ENCODE measurements around the gene ADCY2.

ADCY2 gene

DNA sequence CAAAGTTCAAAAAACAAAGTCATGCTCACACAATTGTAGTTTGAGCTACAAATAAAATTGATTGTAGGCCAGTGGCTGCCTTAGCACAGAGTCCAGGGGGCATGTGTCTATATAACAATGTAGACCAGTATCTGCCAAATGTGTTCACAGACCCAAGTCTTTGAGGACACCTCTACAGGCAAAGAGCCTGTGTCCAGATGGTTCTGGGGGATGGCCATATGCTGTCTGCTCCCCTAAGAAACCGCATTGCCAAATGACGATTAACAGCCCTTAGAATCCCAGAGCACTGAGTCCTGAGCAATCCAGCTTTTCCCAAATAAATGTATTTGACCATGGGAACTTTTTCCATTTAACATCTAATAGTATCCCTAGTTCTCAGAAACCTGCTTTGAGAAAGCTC, 169.6 kb downstream of the ADCY2 start:
- Histone ChIP-seq H3K4me3 (replicated peaks; ENCODE audit: insufficient read depth, low read length) (no peak overlapping the region), H3K27ac (replicated peaks) (no peak overlapping the region), H3K27me3 (ENCODE audit: insufficient read depth, poor library complexity, severe bottlenecking) (peaks cover 2% of the 10 kb centered on the region)
- TF ChIP-seq GABPA (IDR thresholded peaks at IDR 0.05; ENCODE audit: low read depth) (no peak), POLR2AphosphoS5 (IDR thresholded peaks at IDR 0.05; ENCODE audit: low read depth) (no peak), SPI1 (IDR thresholded peaks at IDR 0.05; ENCODE audit: borderline replicate concordance, low read depth) (no peak)
- TF ChIP-seq, protein P1, sequence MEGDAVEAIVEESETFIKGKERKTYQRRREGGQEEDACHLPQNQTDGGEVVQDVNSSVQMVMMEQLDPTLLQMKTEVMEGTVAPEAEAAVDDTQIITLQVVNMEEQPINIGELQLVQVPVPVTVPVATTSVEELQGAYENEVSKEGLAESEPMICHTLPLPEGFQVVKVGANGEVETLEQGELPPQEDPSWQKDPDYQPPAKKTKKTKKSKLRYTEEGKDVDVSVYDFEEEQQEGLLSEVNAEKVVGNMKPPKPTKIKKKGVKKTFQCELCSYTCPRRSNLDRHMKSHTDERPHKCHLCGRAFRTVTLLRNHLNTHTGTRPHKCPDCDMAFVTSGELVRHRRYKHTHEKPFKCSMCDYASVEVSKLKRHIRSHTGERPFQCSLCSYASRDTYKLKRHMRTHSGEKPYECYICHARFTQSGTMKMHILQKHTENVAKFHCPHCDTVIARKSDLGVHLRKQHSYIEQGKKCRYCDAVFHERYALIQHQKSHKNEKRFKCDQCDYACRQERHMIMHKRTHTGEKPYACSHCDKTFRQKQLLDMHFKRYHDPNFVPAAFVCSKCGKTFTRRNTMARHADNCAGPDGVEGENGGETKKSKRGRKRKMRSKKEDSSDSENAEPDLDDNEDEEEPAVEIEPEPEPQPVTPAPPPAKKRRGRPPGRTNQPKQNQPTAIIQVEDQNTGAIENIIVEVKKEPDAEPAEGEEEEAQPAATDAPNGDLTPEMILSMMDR (IDR thresholded peaks at IDR 0.05; ENCODE audit: insufficient read depth, low read length), result no peak
- TF ChIP-seq, protein P2, sequence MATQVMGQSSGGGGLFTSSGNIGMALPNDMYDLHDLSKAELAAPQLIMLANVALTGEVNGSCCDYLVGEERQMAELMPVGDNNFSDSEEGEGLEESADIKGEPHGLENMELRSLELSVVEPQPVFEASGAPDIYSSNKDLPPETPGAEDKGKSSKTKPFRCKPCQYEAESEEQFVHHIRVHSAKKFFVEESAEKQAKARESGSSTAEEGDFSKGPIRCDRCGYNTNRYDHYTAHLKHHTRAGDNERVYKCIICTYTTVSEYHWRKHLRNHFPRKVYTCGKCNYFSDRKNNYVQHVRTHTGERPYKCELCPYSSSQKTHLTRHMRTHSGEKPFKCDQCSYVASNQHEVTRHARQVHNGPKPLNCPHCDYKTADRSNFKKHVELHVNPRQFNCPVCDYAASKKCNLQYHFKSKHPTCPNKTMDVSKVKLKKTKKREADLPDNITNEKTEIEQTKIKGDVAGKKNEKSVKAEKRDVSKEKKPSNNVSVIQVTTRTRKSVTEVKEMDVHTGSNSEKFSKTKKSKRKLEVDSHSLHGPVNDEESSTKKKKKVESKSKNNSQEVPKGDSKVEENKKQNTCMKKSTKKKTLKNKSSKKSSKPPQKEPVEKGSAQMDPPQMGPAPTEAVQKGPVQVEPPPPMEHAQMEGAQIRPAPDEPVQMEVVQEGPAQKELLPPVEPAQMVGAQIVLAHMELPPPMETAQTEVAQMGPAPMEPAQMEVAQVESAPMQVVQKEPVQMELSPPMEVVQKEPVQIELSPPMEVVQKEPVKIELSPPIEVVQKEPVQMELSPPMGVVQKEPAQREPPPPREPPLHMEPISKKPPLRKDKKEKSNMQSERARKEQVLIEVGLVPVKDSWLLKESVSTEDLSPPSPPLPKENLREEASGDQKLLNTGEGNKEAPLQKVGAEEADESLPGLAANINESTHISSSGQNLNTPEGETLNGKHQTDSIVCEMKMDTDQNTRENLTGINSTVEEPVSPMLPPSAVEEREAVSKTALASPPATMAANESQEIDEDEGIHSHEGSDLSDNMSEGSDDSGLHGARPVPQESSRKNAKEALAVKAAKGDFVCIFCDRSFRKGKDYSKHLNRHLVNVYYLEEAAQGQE (IDR thresholded peaks at IDR 0.05; ENCODE audit: insufficient replicate concordance, low read depth), result no peak
- DNase-seq (ENCODE audit: low read depth in 1 of 2, low spot score in 1 of 2), result no peak

DNA sequence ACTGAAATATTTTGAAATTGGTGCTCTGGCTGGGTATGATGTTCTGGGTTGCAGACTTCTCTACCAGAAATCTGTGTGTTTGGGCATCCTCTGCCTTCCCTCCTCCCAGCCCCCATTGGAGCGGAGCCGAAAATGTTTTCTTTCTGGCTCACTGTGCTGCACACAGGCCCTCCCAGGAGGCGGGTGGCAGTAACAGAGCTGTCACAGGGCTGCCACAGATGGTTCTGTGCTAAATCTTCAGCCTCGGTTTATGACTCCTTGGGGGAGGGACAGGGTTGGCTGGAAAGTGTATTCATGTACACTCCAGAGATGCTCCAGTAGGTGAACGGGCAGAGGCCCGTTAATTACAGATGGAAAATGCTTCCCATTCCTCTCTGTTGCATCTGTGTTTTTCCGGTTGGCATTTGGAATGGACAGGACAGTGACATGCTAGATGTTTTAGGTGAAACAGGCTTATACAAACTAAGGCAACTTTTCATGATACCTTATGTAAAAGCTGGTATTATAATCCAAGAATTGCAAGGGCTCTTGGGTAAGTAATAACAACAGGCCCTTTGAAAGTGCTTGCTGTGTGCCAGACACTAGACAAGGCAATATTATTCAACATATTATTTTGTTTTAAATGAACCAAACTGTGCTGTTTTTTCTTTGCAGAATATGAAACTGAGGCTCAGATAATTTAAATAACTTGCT, 180.2 kb downstream of the ADCY2 start:
- Histone ChIP-seq H3K27me3 (ENCODE audit: insufficient read depth, poor library complexity, severe bottlenecking) (no peaks in the 10 kb centered on the region), H3K4me3 (replicated peaks; ENCODE audit: insufficient read depth, low read length) (no peak overlapping the region), H3K27ac (replicated peaks) (no peak overlapping the region)
- DNase-seq (ENCODE audit: low read depth in 1 of 2, low spot score in 1 of 2), result no peak
- TF ChIP-seq POLR2AphosphoS5 (IDR thresholded peaks at IDR 0.05; ENCODE audit: low read depth) (no peak), SPI1 (IDR thresholded peaks at IDR 0.05; ENCODE audit: borderline replicate concordance, low read depth) (no peak), GABPA (IDR thresholded peaks at IDR 0.05; ENCODE audit: low read depth) (no peak)
- TF ChIP-seq, protein P2 (IDR thresholded peaks at IDR 0.05; ENCODE audit: insufficient replicate concordance, low read depth), result no peak
- TF ChIP-seq, protein P1 (IDR thresholded peaks at IDR 0.05; ENCODE audit: insufficient read depth, low read length), result no peak

DNA sequence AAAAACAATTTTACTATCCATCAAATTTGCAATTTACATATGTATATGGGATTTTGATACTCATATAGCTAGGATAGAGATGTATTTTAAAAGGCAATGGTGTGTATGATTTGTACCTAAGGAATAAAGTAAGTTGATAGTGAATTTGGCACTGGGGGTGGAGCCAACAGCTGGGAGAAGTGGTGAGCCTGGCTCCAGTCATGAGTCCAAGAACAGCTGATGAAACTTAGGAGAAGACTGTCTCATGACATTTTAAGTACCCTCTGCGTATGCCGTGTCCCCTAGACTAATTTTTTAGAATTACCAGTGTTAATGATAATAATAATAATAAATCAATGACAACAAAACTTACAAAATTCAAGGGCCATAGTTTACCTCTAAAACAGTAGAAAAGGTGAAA, 181.4 kb downstream of the ADCY2 start:
- no peak overlapping the region for H3K4me3 ChIP-seq (replicated peaks; ENCODE audit: insufficient read depth, low read length)
- TF ChIP-seq GABPA (IDR thresholded peaks at IDR 0.05; ENCODE audit: low read depth) (no peak), SPI1 (IDR thresholded peaks at IDR 0.05; ENCODE audit: borderline replicate concordance, low read depth) (no peak)
- TF ChIP-seq, protein P2 (IDR thresholded peaks at IDR 0.05; ENCODE audit: insufficient replicate concordance, low read depth), result no peak
- DNase-seq (ENCODE audit: low read depth in 1 of 2, low spot score in 1 of 2), result no peak
- H3K27ac ChIP-seq (replicated peaks), result no peak overlapping the region
- H3K27me3 ChIP-seq (ENCODE audit: insufficient read depth, poor library complexity, severe bottlenecking), result no peaks in the 10 kb centered on the region

Measured in HL-60 (cell line).